DLD1 (cell line): ENCODE data around the gene DUSP28.
"Not testable (repeated sequence)": the region's sequence is repeated elsewhere in the genome, so short reads cannot be mapped to it uniquely, and the experiment has no call there.

Experiments used
- in situ Hi-C: cut with HindIII; loops from 2 replicates; pipeline ENCODE4 v1.10.0; 2017; ENCODE audit warnings: low sequenced_read_pairs

DUSP28 gene, protein sequence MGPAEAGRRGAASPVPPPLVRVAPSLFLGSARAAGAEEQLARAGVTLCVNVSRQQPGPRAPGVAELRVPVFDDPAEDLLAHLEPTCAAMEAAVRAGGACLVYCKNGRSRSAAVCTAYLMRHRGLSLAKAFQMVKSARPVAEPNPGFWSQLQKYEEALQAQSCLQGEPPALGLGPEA

DNA sequence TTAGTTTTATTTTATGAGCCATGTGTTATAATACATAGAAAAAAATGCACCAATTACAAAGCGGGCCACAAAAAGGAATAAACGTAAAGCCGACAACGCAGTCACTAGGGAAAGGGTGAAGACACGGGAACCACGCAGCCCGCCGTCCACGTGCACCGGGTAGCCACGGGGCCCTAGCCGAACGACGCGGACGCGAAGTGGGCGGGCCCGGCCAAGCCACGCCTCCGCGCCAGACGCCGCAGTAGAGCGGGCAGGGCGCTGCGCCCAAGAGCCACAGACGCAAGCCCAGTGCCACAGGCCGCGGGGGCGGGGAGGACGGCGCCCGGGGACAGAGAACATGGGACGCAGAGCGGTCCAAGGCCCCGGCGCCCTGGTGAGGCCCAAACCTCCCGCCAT is at the start of gene DUSP28:
Gene DUSP28, plus strand, starts transcription at position 274 of the 396 bp plus-strand sequence. CDS start 328 bp downstream, outside the sequence.
- in situ Hi-C loops = no loop called here

DNA sequence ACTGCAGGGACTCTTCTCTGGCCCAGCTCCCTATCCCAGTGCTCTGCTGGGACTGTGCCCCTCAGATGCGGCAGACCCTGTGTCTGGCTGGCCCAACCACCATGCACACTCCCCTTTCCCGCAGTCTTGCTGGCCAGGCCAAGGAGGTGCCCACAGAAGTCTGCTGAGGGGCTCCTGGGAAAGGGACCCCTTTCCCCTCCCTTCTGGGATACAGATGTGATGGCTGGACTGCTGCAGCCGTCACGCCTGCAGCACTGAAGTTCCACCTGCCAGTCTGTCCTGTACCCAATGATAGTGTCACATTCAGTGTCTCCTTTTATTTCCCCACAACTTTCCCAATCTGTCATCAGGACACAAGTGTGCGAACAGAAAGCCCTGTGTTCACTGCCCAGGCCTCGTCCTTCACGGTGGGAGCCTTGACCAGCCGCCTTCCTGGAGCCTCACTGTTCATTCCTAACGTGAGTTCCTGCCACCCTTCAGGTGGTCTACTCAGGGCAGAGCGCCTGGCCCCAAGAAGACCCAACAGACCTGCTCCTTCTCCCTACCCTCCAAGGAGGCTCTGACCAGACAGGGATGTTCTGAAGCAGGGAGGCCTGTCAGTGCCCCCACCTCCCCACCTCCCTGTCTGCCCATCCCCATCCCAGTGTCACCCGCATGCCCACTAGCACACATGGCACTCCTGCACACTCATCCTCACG is 49.5 kb upstream of the DUSP28 start:
- in situ Hi-C loops = no loop called here

DNA sequence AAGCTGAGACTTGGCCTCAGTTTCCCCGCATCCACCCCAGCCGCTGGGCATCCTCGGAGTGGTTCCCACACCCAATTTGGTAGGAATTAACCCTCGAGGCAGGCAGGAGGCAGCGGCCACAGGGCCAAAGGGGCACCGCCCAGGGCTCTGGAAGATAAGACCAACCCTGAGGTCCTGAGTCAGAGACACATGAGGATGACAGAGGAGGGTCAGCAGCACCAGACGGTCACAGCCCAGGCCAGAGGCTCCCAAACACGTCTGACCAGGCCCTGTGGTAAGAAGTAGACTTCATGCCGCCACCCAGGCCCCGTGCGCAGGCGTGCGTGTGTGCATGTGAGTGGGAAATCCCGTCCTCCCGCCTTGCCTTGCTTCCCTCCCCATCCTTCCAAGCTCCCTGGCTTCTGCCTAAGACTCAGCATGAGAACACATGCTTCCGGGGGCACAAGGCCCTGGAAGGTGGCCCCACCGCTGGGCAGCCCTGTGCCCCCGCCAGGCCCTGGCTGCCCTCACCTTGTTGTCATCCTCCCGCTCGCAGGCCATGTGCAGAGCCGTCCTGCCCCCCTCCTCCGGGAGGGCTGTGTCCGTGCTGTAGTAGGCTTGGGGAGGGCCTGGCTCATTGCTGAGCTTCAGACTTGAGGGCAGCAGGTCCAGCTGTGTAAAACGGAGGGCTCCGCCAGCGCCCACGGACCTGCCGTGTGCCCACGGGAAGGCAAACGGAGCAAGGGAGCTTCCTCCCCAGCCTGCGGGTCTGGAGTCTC is 48.6 kb upstream of the DUSP28 start:
- in situ Hi-C loops = no loop called here

DNA sequence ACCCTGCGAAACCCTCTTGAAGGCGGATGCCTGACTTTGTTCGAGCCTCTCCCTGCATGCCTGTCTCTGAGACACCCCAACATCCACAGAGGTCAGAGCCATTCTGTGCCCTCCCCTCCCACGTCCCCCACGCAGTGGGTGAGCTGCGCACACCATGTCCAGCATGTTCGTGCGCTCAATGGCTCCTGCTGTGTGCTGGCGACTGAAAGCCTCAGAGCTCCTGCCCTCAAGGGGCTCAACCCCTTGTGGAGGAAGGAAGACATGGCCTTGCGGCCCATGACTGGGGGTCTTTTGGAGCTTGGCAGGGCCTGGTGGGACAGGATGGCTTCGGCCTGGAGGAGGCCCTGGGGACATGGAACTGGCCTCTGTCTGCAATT is 48.1 kb upstream of the DUSP28 start:
- in situ Hi-C loops = no loop called here

- in situ Hi-C loops = no loop called here
These were observed 47.3 kb upstream of the DUSP28 start for GRCh38 chr2:240512666-240513535.

DNA sequence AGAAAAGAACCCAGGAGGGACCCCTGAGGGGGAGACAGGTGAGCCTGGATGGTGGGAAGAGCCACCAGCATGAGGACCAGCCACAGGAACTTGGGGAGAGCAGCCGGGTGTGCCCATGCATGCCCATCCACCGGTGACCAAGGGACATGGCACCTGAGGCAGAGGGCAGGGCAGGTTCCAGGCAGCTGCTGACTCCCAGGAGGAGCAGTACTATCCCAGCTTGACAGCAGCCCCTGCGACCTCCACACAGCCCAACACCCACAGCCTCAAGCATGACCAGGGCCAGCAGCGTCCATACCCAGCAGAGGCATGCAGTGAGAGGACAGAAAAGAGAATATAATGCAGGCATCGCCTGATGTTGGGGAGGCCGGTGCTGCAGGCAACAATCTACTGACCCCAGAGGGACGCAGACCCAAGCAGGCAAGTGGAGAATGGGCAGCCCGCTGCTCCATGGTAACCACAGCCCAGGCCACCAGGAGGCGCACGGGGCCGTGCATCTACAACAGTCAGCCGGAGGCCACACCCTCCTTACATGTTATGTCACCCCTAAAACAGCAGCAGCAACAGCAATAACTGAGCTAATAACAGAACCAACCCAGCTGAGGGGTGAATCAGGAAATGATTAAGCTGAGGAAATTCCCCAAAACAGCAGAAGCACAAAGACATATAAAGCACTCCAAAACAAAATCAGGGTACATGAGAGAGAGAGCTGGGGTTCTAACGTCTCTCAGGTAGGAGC is 46.4 kb upstream of the DUSP28 start:
- in situ Hi-C loops = no loop called here

GRCh38 chr2:240514631-240515030 is 45.5 kb upstream of the DUSP28 start:
- in situ Hi-C loops = no loop called here

DNA sequence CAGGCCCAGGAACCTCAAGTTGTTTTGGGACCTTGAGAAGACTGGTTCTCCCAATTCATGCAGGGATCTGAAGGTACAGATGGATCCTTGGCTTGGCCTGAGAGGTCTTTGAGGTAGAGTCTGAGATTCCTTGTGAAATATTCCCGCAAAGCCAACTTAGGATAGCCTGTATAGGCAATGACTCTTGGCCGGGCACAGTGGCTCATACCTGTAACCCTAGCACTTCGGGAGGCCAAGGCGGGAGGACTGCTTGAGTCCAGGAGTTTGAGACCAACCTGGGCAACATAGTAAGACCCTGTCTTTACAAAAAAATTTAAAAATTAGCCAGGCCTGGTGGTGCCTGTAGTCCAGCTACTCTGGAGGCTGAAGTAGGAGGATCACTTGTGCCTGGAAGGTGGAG is 42.8 kb upstream of the DUSP28 start:
- in situ Hi-C loops = no loop called here

GRCh38 chr2:240518981-240519380 is 41.2 kb upstream of the DUSP28 start:
- in situ Hi-C loops = no loop called here

GRCh38 chr2:240519396-240520129 is 40.6 kb upstream of the DUSP28 start:
- in situ Hi-C loops = no loop called here

- in situ Hi-C loops = no loop called here
These were observed 39.8 kb upstream of the DUSP28 start for GRCh38 chr2:240520130-240520973.

- in situ Hi-C loops = no loop called here
These were observed 39.2 kb upstream of the DUSP28 start for GRCh38 chr2:240520974-240521350.

GRCh38 chr2:240521885-240522284 is 38.3 kb upstream of the DUSP28 start:
- in situ Hi-C loops = not testable (repeated sequence)

GRCh38 chr2:240522406-240522805 is 37.8 kb upstream of the DUSP28 start:
- in situ Hi-C loops = no loop called here

GRCh38 chr2:240523451-240524281 is 36.5 kb upstream of the DUSP28 start:
- in situ Hi-C loops = no loop called here

DNA sequence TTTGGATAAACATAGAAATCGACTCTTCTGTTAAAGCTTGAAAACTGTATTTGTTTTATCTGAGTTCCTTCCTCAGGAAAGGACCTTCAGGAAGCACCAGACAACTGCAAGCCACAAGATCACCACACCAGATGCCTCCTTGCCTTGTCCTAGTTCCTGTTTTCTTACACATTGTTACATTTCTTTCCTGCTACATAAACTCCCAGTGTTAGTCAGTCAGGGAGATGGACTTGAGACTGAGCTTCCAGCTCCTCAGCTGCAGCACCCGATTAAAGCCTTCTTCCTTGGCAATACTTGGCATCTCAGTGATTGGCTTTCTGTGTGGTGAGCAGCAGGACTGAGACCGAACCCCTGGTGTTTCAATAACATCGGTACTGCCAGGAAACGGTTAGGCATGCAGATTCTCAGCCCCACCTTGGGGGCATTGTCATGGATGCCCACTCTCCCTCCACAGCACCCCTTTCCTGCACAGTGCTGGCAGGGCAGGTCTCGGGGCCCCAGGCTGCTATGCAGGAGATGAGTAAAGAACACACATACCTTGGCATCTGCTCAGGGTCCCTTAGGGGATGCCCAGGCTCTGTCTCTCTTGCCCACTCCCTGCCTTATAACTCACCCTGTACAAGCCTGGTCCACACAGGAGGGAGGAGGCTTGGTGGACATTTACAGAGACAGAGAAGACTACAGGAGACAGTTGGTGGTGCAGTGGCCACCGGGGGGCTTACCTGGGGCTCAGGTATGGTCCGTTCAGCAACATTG is 35.0 kb upstream of the DUSP28 start:
- in situ Hi-C loops = no loop called here

DNA sequence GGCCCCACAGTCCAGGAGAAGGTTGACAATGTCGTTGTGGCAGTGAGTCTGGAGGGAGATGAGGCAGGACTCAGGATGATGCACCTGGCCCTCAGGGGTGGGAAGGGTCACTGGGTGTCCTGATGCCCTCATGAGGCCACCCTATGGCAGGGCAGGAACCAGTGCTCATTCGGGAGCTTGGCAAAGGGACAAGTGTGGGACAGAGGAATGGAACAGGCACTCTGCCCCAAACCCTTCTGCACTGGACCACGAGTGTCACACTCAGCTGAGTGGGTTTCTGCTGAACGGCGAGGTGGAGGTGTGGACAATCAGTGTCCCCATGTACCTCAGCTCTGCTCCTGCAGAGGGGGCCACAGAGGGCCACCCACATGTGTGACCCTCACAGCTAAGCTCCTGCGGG is 34.4 kb upstream of the DUSP28 start:
- in situ Hi-C loops = no loop called here
